Activated naive CD4-positive, alpha-beta T cell treated with Interleukin-2 at 50 U/mL for 16 hours (primary cell): Measurements from ENCODE around the gene HSPA12B.
A peak's percentile ranks its signal among the peaks of the same experiment; 100 is the strongest.
"Not testable (repeated sequence)": the region's sequence is repeated elsewhere in the genome, so short reads cannot be mapped to it uniquely, and the experiment has no call there.

Experiments used
- DNase-seq: peaks from one replicate; pipeline ENCODE4 v3.0.0-alpha.2; 2020

Gene HSPA12B

GRCh38 chr20:3788685-3789155 is 56.2 kb downstream of the HSPA12B start:
- DNase-seq: no peak

GRCh38 chr20:3789201-3789600 is 56.7 kb downstream of the HSPA12B start:
- not testable (repeated sequence) for DNase-seq

- not testable (repeated sequence) for DNase-seq
Measured at GRCh38 chr20:3794168-3794567, 61.7 kb downstream of the HSPA12B start.

GRCh38 chr20:3794701-3795420 is 62.4 kb downstream of the HSPA12B start:
- DNase-seq: no peak

GRCh38 chr20:3795511-3796468 is 63.3 kb downstream of the HSPA12B start, which contains the start of gene CDC25B:
CDC25B (plus strand) TSS chr20:3796310; CDS start chr20:3796532, 222 bp downstream.
- peak; percentile 91 for DNase-seq

GRCh38 chr20:3796477-3797225 is 64.2 kb downstream of the HSPA12B start:
- DNase-seq: no peak

- no peak for DNase-seq
Measured at GRCh38 chr20:3797226-3797545, 64.7 kb downstream of the HSPA12B start.

GRCh38 chr20:3797592-3798372 is 65.3 kb downstream of the HSPA12B start:
- peak; percentile 52 for DNase-seq

GRCh38 chr20:3798373-3798768 is 65.9 kb downstream of the HSPA12B start:
- no peak for DNase-seq

- no peak for DNase-seq
Measured at GRCh38 chr20:3798908-3799248, 66.4 kb downstream of the HSPA12B start.

GRCh38 chr20:3800256-3800877 is 67.9 kb downstream of the HSPA12B start:
- no peak for DNase-seq

GRCh38 chr20:3800878-3801260 is 68.4 kb downstream of the HSPA12B start:
- no peak for DNase-seq

- no peak for DNase-seq
Measured at GRCh38 chr20:3801299-3801698, 68.8 kb downstream of the HSPA12B start.

- DNase-seq: no peak
Measured at GRCh38 chr20:3801846-3802245, 69.4 kb downstream of the HSPA12B start.
